Mammary epithelial cell (primary cell): ENCODE measurements around the gene BCO1.

Source experiments
- CTCF ChIP-seq, 2 donors: IDR thresholded peaks in 1 of 2; conservative IDR thresholded peaks in 1 of 2; 2 replicates each; pipeline ENCODE4 v1.5.1; 2011 to 2012; ENCODE audit warnings: inconsistent platforms in 2 of 2, low read length in 2 of 2, mild to moderate bottlenecking in 2 of 2, control low read depth in 1 of 2, low read depth in 1 of 2; ENCODE audit not compliant: insufficient read depth in 1 of 2; ENCODE audit errors: extremely low read depth in 1 of 2
- EZH2 ChIP-seq: IDR thresholded peaks from 2 replicates; pipeline ENCODE4 v1.6.1; 2012; ENCODE audit warnings: low read length, inconsistent platforms, borderline replicate concordance

- TF ChIP-seq CTCF (conservative IDR thresholded peaks at IDR 0.05 in 1 of 2, IDR thresholded peaks at IDR 0.05 in 1 of 2; ENCODE audit: extremely low read depth in 1 of 2, insufficient read depth in 1 of 2, low read depth in 1 of 2, low read length in 2 of 2): no peak
- TF ChIP-seq EZH2: no peak
Observed at GRCh38 chr16:81227785-81228184, 10.7 kb upstream of the BCO1 start.
